Adrenal gland (tissue), 5 donors: ENCODE data around the gene HEBP1.

ENCODE experiments used
- CTCF ChIP-seq, 6 experiments: fragments of 450-650 bp in 4 of 6; fragments of 200-600 bp in 2 of 6; sonication (generic) in 1 of 6; IDR thresholded peaks; 1 replicate in 5 of 6; 2 replicates in 1 of 6; pipeline versions ENCODE4 v1.5.1 to v1.8.0; 2016 to 2021; ENCODE audit warnings: antibody characterized with exemption in 6 of 6, mild to moderate bottlenecking in 2 of 6, moderate library complexity in 1 of 6
- POLR2A ChIP-seq, 2 donors: fragments of 450-650 bp; IDR thresholded peaks; one replicate each; pipeline ENCODE4 v1.6.1; 2017; ENCODE audit warnings: antibody characterized with exemption in 2 of 2, mild to moderate bottlenecking in 2 of 2, moderate library complexity in 1 of 2
- donor health status: DM: no; HTN: no; CAD: no.

GRCh38 chr12:12945591-12945990 lies 54.5 kb downstream of the HEBP1 start:
- TF ChIP-seq CTCF (IDR thresholded peaks at IDR 0.05) (no peak), POLR2A (IDR thresholded peaks at IDR 0.05) (no peak)
